Posterior cingulate gyrus (tissue), 11 donors: Measurements from ENCODE around the gene KRTAP26-1.

ENCODE experiments used
- DNase-seq, 10 donors: peaks; one replicate each; pipeline versions ENCODE4 v3.0.0 to v3.0.0-alpha.2; 2020 to 2021; ENCODE audit warnings: mixed read lengths in 3 of 10
- intact Hi-C: fragments of 100-400 bp; cut with DNase I; formaldehyde crosslinking; loops from one replicate; pipeline ENCODE4 v1.15.1; 2023

The KRTAP26-1 gene

GRCh38 chr21:30282850-30283249, 37.3 kb downstream of the KRTAP26-1 start, which contains the start of gene KRTAP24-1:
Gene KRTAP24-1 (minus strand): TSS chr21:30282950. CDS start chr21:30282932, 18 bp downstream.
- intact Hi-C loops, result no loop called here
- no peak for DNase-seq

GRCh38 chr21:30271611-30272010, 48.5 kb downstream of the KRTAP26-1 start:
- DNase-seq, result no peak
- intact Hi-C loops, result no loop called here

GRCh38 chr21:30271156-30271555, 49.0 kb downstream of the KRTAP26-1 start:
- intact Hi-C loops, result no loop called here
- DNase-seq, result no peak

GRCh38 chr21:30269803-30270530, 50.1 kb downstream of the KRTAP26-1 start:
- DNase-seq, result no peak
- intact Hi-C loops, result no loop called here
